Measurements from ENCODE around the gene ARID5B.

Gene ARID5B

DNA sequence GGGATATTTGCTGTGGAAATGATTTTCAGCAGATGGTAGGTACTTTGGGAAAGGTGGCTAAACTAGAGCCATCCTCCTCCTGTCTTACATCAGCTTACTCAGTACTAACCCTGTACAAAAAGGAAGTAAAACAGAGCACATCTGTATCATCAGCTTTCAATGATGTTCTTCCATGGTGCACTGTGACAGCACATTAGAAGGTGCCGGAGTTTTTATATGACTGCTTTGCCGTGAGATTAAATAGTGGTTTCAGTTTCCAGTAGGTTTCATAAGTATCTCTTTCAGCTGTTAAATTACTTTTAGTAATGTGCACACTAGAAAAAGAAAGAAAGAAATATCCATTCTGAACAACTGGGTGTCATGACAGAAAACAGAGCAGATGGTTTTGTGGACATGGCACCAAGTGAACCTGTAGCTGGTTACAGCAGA is 86.5 kb downstream of the ARID5B start:
- DNase-seq (ENCODE audit: low read depth in 1 of 2, low spot score in 1 of 2): peak in 1 of 2 donors; percentile 58

- no peak for DNase-seq (ENCODE audit: low read depth in 1 of 2, low spot score in 1 of 2)
Measured at GRCh38 chr10:61989995-61990760, 88.7 kb downstream of the ARID5B start.

GRCh38 chr10:61990761-61991135 is 89.2 kb downstream of the ARID5B start:
- no peak for DNase-seq (ENCODE audit: low read depth in 1 of 2, low spot score in 1 of 2)

DNA sequence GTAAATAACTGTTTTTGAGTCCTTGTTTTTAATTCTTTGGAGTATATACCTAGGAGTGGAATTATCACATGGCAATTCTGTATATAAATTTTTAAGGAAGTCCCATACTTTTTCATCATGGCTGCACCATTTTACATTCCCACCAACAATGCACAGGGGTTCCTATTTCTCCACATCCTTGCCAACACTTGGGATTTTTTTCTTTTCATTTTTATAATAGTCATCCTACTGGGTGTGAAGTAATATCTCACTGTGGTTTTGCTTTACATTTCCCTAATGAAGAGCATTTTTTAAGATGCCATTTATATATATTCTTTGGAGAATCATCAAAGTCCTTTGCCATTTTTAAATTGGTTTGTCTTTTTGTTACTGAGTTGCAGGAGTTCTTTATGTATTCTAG is 89.7 kb downstream of the ARID5B start:
- DNase-seq (ENCODE audit: low read depth in 1 of 2, low spot score in 1 of 2): no peak

DNA sequence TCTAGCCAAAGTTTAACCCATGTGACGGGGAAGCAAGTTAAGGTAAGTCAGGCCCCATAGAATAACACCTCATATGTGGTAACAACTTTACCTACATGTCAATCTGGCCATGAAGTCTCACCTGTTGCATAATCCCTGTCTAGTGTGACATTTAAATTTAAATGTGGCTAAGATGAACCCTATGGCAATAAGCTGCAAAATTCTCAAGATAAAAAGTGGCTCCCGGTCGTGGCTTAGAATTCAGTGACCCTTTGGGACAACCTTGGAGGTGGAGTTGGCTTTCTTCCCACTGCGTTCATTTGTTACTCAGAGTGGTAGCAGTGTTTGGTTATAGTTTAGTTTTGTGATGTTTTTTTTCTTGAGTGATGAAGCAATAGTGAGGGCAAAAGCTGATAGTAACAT is 90.6 kb downstream of the ARID5B start:
- no peak for DNase-seq (ENCODE audit: low read depth in 1 of 2, low spot score in 1 of 2)

- DNase-seq (ENCODE audit: low read depth in 1 of 2, low spot score in 1 of 2): peak in 1 of 2 donors; percentile 57
Measured at GRCh38 chr10:61992671-61993668, 91.5 kb downstream of the ARID5B start.

- DNase-seq (ENCODE audit: low read depth in 1 of 2, low spot score in 1 of 2): no peak
Measured at GRCh38 chr10:61993711-61994401, 92.4 kb downstream of the ARID5B start.

GRCh38 chr10:61994405-61995219 is 93.1 kb downstream of the ARID5B start:
- DNase-seq (ENCODE audit: low read depth in 1 of 2, low spot score in 1 of 2): no peak

DNA sequence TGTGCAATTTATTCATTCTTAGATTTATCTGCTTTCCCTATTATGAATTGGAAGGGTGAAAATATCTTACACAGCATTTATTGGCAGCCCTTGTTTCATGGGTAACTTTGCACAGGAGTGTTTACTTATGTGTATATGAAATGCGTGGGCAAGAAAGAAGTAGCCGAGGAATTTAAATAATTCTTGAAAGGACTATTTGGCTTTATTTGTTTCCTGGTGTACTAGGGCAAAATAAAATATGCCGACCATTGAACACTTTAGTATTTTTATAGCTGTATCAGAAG is 93.7 kb downstream of the ARID5B start:
- no peak for DNase-seq (ENCODE audit: low read depth in 1 of 2, low spot score in 1 of 2)

DNA sequence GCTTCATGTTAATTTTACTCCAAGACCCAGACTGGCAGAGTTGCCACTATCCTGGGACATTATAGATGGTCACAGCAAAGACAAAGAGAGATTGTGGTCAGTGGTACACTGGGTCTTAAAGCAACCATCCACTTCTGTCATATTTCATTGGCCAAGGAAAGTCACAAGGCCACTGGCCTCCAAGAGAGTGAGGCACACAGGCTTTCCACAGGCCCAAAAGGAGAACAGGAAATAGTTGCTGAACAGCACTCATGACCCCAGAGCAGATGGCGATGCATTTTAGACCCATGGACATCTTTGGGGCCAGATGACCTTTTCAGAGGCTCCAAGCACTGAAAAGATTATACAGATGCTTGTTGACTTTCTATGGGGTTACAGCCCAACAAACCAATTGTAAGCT is 97.4 kb downstream of the ARID5B start:
- no peak for DNase-seq (ENCODE audit: low read depth in 1 of 2, low spot score in 1 of 2)

GRCh38 chr10:62000037-62000603 is 98.6 kb downstream of the ARID5B start:
- DNase-seq (ENCODE audit: low read depth in 1 of 2, low spot score in 1 of 2): no peak

DNA sequence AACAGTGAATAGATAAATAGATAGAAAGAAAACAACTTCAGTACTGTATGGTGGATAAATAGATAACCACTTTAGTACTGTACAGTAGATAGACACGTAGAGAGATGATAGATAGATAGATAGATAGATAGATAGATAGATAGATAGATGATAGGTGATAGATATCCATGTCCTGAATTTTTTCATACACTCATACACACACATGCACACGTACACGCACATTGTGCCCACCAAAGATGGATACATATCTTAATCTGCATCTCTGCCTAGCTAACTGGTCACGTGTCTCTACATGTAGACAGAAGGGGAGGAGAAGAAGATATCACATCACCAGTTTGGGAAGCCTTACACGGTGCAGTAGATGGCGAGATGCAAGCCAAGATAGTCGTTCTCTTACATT is 99.2 kb downstream of the ARID5B start:
- no peak for DNase-seq (ENCODE audit: low read depth in 1 of 2, low spot score in 1 of 2)

- DNase-seq (ENCODE audit: low read depth in 1 of 2, low spot score in 1 of 2): no peak
Measured at GRCh38 chr10:62001898-62002297, 100.4 kb downstream of the ARID5B start.

DNA sequence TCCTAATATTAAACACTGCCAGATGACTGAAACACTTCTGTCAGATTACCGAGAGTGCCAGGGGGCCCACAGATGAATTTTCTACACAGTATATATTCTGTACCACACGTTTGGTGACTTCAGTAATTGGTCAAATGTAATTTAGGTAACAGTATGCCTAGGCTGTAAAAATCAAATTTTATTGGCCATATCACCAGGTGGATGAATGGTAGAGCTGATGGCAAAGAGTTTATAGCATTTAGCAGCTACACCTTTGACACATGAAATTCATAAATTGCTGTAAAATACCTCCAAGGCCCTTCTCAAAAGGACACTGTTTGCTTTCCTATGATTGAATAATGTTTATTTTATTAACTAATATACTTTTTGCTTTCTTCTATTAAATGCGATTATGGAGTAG is 101.3 kb downstream of the ARID5B start:
- no peak for DNase-seq (ENCODE audit: low read depth in 1 of 2, low spot score in 1 of 2)

DNA sequence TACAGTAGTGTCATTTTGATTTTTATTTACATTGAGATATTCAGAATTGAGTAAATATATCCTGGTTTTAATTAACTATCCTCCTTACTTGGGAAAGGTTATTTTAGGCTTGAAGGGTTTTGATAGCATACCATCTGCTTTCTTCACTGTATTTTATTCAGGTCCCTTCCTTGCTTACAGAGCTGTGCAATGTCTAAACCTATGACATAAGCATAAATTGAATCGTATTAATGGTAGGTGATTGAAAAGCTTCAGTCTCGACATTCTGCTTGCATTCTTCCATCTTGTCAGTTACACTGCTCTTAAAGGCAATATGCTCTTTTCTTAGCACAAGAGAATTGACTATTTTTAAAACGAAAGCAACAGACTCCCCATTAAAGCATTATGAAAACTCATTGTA is 102.5 kb downstream of the ARID5B start:
- DNase-seq (ENCODE audit: low read depth in 1 of 2, low spot score in 1 of 2): no peak

DNA sequence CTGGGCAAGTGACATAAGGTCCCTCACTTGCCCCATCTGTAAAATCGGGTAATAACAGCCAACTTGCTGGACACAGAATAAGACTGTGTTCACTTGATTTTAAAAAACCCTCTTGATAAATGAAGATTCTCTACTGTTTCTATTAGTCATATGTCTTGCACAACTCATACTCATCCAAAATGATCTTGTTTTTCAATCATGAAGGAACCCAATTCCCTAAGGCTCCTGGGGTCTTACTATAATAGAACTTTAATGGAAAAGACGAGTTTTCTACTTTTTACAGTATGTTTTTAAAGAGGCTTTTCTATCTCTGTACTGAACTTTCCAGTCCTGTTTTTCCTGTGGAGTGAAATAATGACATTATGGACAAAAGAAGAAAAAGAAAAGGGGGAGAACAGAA is 103.8 kb downstream of the ARID5B start:
- DNase-seq (ENCODE audit: low read depth in 1 of 2, low spot score in 1 of 2): no peak

DNA sequence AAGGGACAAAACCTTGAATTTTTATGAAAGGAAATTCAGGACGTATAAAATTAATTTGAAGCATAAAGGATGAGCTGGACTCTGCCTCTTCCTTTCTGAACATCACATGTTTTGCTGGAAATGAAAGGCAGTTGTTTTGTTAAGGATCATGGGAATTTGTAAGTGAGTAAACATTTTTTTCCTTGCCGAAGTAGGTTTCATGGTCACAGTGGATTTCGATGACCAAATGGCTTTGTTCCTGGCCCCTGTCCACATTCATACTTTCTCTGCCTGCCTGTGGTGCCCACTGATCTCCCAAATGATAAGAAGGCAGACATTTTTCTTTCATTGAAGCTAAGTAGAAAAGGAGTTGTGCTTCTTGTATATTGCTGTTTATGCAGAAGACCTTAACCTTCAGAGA is 104.2 kb downstream of the ARID5B start:
- DNase-seq (ENCODE audit: low read depth in 1 of 2, low spot score in 1 of 2): no peak

DNA sequence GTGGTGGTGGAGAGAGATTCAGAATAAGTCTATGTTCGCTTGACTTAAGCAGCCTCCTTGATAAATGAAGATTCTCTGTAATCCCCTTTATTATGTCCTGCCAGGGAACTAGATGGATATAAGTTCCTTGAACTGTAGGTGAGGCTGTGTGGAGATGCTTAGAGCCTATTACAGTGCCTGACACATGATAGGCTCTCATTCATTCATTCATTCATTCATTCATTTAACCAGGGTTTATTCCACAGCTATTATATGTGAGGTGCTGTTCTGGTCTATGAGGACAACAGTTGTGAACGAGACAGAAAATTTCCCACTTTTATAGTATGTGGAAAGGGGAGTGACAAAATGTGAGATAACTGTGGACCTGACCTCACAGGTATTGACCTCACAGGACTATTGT is 105.6 kb downstream of the ARID5B start:
- DNase-seq (ENCODE audit: low read depth in 1 of 2, low spot score in 1 of 2): no peak

DNA sequence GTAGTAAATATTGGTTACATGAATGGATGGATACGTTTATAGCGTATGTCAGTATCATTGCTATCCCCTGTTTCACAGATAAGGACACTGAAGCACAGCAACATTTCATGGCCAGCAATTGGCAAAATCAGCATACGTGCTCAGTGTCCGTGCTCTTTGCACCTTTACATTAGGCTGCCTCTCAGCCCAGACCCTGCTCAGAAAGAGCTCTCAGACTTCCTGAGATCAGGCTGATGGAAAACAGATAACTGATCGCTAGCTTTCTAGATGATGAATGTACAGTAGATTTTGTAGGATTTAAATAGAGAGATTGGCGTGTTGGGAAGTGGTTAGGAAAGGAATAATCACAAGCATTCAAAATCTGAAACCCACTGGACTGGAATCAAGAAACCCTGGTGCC is 106.7 kb downstream of the ARID5B start:
- no peak for DNase-seq (ENCODE audit: low read depth in 1 of 2, low spot score in 1 of 2)

GRCh38 chr10:62008946-62009345 is 107.4 kb downstream of the ARID5B start:
- DNase-seq (ENCODE audit: low read depth in 1 of 2, low spot score in 1 of 2): no peak

GRCh38 chr10:62010366-62010765 is 108.9 kb downstream of the ARID5B start:
- no peak for DNase-seq (ENCODE audit: low read depth in 1 of 2, low spot score in 1 of 2)

All from activated CD4-positive, alpha-beta T cell treated with anti-CD3 and anti-CD28 coated beads, Interleukin-2, amount 50 U/mL, for 24 hours (primary cell).